Fibroblast of villous mesenchyme (primary cell): ENCODE results near the gene ZNF544. TPM values are rescaled to one million over a fixed set of nuclear protein-coding genes. Genes with fewer than 3 reads are reported as not detected.
A peak's percentile ranks its signal among the peaks of the same experiment; 100 is the strongest.

ENCODE experiments used
- DNase-seq: peaks from one replicate; pipeline ENCODE4 v3.0.0-alpha.2; 2010; ENCODE audit warnings: low read depth
- H3K4me3 ChIP-seq: 2 replicates; pipeline ENCODE4 v1.5.1; 2011; ENCODE audit warnings: low read depth, mild to moderate bottlenecking, low read length
- total RNA-seq: library from RNA; depleted of rRNA; stranded (reverse); fragments of >200 nt; gene quantifications from 2 replicates; pipeline ENCODE4 v1.2.3, GENCODE V29; 2012
- TF ChIP-seq, protein P1 (sequence below): IDR thresholded peaks from 2 replicates; pipeline ENCODE4 v1.5.1; 2012; ENCODE audit warnings: low read depth, mild to moderate bottlenecking, low read length; ENCODE audit not compliant: insufficient read depth

The ZNF544 gene
- total RNA-seq, 1 donor: 47.5 TPM

DNA sequence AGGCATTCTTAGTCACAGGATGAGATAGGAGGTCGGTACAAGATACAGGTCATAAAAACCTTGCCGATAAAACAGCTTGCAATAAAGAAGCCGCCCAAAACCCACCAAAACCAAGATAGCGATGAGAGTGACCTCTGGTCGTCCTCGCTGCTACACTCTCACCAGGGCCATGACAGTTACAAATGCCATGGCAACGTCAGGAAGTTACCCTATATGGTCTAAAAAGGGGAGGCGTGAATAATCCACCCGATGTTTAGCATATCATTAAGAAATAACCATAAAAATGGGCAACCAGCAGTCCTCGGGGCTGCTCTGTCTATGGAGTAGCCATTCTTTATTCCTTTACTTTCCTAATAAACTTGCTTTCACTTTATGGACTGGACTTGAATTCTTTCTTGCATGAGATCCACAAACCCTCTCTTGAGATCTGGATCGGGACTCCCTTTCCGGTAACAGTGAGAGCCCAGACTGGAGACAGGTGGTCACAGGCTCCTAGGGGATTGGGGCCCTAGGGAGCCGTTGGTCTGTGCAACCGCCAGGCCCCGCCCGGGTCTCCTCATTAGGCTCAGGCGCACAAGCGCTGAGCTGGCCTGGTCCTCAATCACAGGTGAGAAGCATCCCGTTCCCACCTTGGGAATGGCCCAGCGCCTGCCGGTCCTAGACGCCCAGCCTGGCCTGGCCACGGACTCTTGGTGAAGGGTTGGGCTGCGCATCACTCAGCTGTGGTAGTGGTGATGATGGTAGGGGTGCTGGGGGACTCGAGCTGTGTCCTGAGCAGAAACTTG lies 10.9 kb upstream of the ZNF544 start:
- no peak overlapping the region for H3K4me3 ChIP-seq
- DNase-seq: no peak
- TF ChIP-seq, protein P1, sequence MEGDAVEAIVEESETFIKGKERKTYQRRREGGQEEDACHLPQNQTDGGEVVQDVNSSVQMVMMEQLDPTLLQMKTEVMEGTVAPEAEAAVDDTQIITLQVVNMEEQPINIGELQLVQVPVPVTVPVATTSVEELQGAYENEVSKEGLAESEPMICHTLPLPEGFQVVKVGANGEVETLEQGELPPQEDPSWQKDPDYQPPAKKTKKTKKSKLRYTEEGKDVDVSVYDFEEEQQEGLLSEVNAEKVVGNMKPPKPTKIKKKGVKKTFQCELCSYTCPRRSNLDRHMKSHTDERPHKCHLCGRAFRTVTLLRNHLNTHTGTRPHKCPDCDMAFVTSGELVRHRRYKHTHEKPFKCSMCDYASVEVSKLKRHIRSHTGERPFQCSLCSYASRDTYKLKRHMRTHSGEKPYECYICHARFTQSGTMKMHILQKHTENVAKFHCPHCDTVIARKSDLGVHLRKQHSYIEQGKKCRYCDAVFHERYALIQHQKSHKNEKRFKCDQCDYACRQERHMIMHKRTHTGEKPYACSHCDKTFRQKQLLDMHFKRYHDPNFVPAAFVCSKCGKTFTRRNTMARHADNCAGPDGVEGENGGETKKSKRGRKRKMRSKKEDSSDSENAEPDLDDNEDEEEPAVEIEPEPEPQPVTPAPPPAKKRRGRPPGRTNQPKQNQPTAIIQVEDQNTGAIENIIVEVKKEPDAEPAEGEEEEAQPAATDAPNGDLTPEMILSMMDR: no peak

DNA sequence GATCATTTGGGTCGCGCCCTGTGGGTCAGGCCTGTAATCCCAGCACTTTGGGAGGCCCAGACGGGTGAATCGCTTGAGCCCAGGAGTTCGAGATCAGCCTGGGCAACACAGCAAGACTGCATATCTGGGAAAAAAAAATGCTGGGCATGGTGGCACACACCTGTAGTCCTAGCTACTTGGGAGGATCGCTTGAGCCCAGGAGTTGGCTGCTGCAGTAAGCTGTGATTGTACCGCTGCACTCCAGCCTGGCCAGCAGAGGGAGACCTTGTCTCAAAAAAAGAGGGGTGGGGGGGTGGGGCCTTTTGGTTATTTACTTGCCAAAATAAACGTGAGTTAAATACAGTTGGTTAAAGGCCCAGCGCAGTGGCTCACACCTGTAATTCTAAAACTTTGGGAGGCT lies 9.8 kb upstream of the ZNF544 start:
- no peak overlapping the region for H3K4me3 ChIP-seq
- TF ChIP-seq, protein P1: peak; percentile 40
- DNase-seq: peak; percentile 48

DNA sequence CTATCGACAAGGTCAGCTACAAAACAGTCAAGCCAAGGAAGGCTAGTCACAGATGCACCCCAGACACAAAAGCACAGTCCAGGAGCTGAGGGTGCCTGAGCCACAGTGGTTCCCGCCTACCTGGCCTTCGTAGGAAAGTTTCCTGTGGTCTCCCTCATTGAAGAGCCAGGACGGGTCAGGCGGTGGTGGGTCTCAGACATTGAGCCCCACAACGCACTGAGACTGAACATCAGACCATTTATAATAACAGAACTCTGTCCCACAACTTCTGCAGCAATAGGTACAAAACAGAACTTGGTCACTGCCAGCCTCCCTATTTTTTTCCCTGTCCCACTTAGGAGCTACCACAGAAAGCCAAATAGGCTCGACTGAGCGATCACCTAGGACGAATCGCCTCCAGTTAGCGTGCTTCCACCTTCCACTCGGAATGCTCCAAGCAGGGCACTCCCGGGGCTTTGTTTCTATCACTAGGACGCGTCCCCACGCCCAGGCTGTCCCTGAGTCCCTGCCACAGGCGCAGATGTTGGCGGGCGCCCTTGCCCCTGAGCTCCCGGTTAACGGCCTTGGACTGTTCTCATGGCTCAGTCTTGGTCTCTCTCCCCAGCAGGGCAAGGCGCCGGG lies 640 bp upstream of the ZNF544 start:
- peak overlapping the region; percentile 84 for H3K4me3 ChIP-seq
- TF ChIP-seq, protein P1: no peak
- no peak for DNase-seq

DNA sequence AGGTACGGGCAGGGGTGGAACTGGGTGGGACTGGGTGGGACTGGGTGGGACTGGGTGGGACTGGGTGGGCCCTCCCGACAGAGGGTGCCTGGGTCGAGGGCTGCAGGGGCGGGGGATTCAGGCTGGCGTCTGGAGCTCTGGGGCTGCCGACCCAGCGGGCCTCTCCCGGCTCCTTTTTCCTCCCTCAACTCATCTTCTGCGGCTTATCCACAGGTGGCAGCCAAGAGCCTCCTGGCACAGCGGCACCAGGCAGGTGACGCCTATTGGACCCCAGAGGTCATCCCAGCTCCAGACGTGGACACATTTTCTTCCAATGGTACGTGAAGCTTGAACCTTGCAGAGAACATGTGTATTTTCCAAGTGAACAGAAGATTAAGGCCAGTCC lies 533 bp downstream of the ZNF544 start:
- peak overlapping the region; percentile 84 for H3K4me3 ChIP-seq
- TF ChIP-seq, protein P1: peak; percentile 9
- peak; percentile 30 for DNase-seq

DNA sequence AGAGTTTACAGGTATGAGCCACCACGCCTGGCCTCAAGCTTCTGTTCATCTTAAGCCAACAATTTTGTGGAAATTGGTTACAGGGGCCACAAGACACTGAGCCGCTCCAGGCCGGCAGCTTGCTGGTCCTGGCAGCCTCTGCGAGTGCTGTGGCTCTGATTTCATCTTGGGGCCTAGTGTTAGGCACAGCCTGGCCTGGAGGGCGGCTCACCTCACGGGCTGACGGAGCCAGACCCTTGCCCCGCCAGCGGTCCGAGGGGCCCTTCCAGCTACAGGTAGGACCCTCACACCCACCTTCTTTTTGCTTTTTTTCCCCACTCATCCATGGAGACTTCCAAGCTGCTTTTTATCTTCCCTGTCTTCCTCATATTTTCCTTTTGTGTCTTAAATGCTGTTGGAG lies 8.6 kb downstream of the ZNF544 start:
- DNase-seq: no peak
- H3K4me3 ChIP-seq: no peak overlapping the region
- TF ChIP-seq, protein P1: no peak

DNA sequence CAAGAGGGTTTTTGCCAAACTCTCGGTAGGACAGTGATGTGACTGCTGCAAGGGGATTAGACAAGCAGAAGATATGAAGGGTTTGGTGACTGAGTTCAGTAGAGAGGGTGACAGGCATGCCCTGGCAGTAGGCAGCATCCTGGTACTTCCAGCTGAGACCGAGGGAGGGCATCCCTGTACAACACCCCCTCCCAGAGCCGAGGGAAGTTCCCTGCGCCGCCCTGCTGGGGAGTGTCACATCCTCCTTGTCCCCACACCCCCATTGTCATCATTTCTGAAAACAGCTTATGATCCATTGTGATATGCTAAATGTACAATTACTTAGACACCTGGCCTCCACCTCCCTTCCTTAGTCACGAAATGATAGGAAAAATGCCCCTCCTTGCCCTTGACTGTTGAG lies 14.6 kb downstream of the ZNF544 start:
- TF ChIP-seq, protein P1: no peak
- DNase-seq: no peak
- no peak overlapping the region for H3K4me3 ChIP-seq
